NCI-H146 treated with DMSO at 0.1 percent for 48 hours (cell line): Measurements from ENCODE around the gene GAB1.
A peak's percentile ranks its signal among the peaks of the same experiment; 100 is the strongest.

ENCODE experiments used
- DNase-seq: peaks from one replicate; lab custom pipeline; 2025; ENCODE audit not compliant: unreplicated experiment; lab: John Stamatoyannopoulos, UW

The GAB1 gene

GRCh38 chr4:143473334-143474126 lies 136.9 kb downstream of the GAB1 start:
- DNase-seq: no peak

GRCh38 chr4:143477487-143477886 lies 140.8 kb downstream of the GAB1 start:
- DNase-seq: no peak

- no peak for DNase-seq
These were observed 144.7 kb downstream of the GAB1 start for GRCh38 chr4:143481361-143481760.

- no peak for DNase-seq
These were observed 146.2 kb downstream of the GAB1 start for GRCh38 chr4:143482840-143483239.

GRCh38 chr4:143486314-143486713 lies 149.6 kb downstream of the GAB1 start:
- no peak for DNase-seq

- DNase-seq: no peak
These were observed 152.0 kb downstream of the GAB1 start for GRCh38 chr4:143488687-143489086.

GRCh38 chr4:143489106-143489505 lies 152.4 kb downstream of the GAB1 start:
- DNase-seq: no peak

GRCh38 chr4:143498021-143498420 lies 161.3 kb downstream of the GAB1 start:
- no peak for DNase-seq

GRCh38 chr4:143502231-143502630 lies 165.6 kb downstream of the GAB1 start:
- no peak for DNase-seq

- no peak for DNase-seq
These were observed 169.4 kb downstream of the GAB1 start for GRCh38 chr4:143506031-143506430.

- DNase-seq: no peak
These were observed 175.2 kb downstream of the GAB1 start for GRCh38 chr4:143511906-143512305.

GRCh38 chr4:143512978-143513313 lies 176.3 kb downstream of the GAB1 start:
- no peak for DNase-seq

- peak; percentile 85 for DNase-seq
These were observed 176.9 kb downstream of the GAB1 start, which contains the start of gene SMARCA5 for GRCh38 chr4:143513314-143514168. Gene SMARCA5 (plus strand): TSS chr4:143513702. CDS start chr4:143513925, 223 bp downstream.

- DNase-seq: no peak
These were observed 177.5 kb downstream of the GAB1 start for GRCh38 chr4:143514169-143514495.

GRCh38 chr4:143514497-143514896 lies 177.8 kb downstream of the GAB1 start:
- peak; percentile 24 for DNase-seq

GRCh38 chr4:143514901-143515300 lies 178.2 kb downstream of the GAB1 start:
- DNase-seq: no peak

GRCh38 chr4:143515905-143516304 lies 179.2 kb downstream of the GAB1 start:
- DNase-seq: no peak

- no peak for DNase-seq
These were observed 181.1 kb downstream of the GAB1 start for GRCh38 chr4:143517764-143518163.
